Measurements from ENCODE around the gene LRMDA.
"Not testable (repeated sequence)": the region's sequence is repeated elsewhere in the genome, so short reads cannot be mapped to it uniquely, and the experiment has no call there.

The LRMDA gene

DNA sequence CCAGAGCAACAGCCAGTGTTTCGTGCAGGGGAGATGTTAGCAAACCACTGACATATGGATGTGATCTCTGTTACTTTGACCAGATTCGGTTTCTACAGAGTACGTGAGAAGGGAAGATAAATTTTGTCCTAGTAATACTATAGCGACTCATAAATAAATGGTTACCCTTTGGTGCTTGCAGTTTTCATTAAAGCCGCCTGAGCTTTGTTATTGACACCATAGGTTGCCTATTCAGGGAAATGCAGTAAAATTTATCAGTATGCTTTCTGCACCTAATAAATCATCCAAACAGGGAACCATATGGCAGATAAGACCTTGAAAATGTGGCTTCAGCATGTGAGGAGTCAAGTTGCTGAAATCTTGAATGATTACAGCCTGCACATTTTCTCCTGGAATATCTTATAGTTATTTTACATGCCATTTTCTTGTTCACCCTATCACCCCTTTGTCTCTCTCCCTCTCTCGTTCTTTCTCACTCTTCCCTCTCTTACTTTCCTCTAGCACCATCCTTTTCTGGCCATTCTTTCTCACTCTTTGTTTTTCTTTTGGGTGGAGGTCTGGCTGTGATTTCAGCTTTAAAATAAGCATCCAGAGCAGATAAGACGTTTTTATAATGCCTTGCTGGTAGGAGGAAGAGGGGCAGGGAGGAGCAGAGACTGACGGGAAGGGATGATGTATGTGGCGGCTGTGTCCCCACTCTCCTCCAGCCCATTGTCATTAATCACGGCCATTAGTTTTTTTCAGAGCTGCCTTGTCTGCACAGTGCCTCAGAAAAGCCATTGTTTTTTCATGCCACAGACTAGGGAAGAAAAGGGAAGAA is 182.5 kb downstream of the LRMDA start:
- no peak for DNase-seq (ENCODE audit: low read depth)

- no peak for DNase-seq (ENCODE audit: low read depth)
These were observed 184.7 kb downstream of the LRMDA start for GRCh38 chr10:75616076-75616475.

- DNase-seq (ENCODE audit: low read depth) = no peak
These were observed 185.6 kb downstream of the LRMDA start for GRCh38 chr10:75616874-75617478.

DNA sequence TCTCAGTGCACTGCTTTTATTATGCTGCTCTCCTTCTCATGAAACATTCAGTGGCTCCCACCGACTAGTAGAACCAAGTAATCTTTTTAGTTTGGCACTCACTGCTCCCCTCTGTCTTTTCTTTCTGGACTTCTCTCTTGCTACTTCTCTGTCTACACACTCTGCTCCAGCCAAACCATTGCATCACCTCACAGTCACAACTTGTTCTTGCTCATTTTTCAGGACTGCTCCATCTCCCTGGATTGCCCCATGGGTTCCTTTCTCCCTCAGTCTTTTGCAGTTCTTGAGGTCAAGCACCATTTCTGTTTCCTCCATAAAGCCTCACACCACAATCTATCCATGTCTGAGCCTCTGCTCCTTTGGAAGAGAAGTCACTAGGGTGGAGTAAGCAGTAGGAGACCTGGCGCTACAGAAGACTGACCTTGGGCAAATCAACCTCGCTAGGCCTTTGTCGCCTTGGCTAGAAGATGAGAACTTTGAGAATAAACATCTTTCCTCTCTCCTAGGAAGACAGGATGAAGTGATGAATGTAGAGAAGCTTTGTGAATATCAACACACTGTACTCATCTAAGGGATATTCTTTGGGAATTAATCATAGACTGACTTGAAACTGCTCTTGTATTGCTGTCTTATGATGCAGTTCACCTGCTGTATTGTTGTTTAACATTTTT is 186.2 kb downstream of the LRMDA start:
- DNase-seq (ENCODE audit: low read depth) = no peak

- no peak for DNase-seq (ENCODE audit: low read depth)
These were observed 188.2 kb downstream of the LRMDA start for GRCh38 chr10:75619635-75620034.

DNA sequence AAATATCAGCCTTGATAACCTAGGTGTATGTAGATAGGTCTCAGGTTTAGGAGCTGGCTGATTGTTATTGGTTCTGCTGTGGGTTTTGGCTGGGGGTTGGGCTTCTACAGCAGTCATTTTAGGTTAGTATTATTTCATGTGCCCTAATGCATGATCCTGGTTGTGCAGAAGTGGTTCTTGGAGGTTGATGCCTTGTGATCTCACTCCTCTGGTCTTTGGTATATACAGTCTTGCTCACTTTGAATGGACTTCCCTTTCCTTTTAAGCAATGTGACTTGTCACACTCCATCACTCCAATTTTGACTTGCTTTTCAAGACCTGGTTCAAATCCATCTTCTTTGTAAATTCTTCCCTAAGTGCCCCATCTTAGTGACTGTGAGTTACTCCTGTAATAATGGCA is 188.9 kb downstream of the LRMDA start:
- no peak for DNase-seq (ENCODE audit: low read depth)

DNA sequence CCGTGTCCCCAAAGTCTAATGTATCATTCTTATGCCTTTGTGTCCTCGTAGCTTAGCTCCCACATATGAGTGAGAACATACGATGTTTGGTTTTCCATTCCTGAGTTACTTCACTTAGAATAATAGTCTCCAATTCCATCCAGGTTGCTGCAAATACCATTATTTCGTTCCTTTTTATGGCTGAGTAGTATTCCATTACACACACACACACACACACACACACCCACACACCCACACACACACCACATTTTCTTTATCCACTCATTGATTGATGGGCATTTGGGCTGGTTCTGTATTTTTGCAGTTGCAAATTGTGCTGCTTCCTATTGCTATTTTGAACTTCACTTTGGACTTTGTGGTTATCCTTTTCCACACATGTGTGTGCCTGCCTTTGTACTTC is 189.6 kb downstream of the LRMDA start:
- not testable (repeated sequence) for DNase-seq (ENCODE audit: low read depth)

DNA sequence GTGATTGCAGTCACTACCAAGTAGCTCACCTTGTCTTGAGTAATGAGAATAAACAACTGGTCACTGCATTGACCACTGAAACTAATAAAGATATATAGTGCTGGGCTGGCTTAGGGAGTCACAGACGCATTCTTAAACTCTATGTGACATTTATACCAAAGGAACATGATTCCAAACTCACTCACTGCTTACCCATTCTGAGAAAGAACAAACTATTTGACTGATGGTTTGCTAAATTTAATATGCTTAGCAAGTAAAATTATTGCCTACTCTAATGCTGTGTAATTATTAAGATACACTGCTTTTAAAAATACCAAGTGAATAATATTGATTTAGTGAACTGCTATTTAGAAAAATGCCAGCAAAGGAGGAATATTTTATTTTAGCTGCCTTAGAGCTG is 191.1 kb downstream of the LRMDA start:
- no peak for DNase-seq (ENCODE audit: low read depth)

GRCh38 chr10:75623310-75624093 is 192.1 kb downstream of the LRMDA start:
- no peak for DNase-seq (ENCODE audit: low read depth)

DNA sequence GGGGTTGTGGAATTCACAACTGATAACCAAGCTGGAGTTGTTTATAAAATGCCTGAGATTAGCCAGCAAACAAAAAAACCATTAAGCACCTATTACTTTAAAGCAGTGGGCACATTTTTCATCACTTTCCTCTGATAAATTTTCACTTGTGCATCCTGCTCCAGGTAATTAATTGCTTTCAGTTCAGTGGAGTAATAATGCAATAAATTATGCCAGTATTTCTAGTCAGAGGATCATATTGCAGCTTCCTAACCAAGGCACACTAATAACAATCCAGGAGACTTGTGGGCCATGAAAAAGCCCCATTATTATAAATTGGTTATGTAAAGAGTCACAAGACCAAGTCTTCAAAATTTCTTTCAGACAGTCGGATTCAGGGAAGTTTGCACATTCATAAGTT is 193.2 kb downstream of the LRMDA start:
- DNase-seq (ENCODE audit: low read depth) = no peak

GRCh38 chr10:75630746-75631145 is 199.3 kb downstream of the LRMDA start:
- DNase-seq (ENCODE audit: low read depth) = no peak

DNA sequence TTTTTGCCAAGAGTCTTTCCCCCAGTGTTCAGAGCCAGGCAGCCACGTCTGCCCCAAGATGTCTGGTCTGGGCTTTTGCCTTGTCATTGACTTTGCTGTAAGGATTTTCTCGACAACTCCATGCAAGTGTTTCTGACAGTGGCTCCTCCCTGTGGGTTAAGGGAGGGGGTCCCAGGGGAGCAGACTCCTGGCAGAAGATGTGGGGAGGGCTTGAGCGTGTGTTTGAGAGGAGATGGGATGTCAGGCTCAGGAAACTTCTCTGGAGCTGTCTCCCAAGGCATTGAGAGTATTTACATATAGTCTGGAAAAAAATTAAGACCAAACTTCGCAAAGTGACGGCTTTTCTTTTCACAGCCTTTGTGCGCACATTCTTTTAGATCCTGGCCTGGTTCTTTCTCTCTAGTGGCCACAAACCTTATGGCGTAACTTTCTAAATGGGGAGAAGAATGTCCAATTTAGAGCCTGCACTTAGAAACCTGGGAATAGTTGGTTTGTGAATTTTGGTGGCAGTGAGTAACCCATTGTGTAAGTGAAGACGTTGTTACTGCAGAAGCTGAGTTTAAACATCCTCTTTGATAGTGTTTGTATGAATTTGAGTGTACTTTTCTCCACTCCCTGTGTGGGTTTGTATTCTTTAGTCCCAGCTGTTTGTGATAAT is 201.5 kb downstream of the LRMDA start:
- DNase-seq (ENCODE audit: low read depth) = no peak

DNA sequence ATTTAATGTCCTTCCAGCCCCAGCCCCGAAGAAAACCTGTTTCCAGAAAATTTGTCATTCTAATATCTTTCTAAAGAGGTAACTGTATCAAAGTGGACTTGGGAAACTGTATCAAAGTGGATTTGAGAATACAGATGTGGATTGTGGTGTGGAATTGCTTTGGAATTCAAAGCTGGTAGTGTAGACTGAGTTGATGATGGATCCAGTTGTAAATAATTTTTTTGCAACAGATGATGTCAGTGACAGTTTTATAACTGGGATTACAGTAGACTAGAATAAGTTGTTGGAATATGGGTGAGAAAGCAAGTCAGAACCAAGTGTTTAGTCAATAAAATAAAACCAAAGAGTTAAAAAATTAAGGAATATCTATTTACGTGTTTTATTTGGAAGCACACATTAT is 202.1 kb downstream of the LRMDA start:
- no peak for DNase-seq (ENCODE audit: low read depth)

DNA sequence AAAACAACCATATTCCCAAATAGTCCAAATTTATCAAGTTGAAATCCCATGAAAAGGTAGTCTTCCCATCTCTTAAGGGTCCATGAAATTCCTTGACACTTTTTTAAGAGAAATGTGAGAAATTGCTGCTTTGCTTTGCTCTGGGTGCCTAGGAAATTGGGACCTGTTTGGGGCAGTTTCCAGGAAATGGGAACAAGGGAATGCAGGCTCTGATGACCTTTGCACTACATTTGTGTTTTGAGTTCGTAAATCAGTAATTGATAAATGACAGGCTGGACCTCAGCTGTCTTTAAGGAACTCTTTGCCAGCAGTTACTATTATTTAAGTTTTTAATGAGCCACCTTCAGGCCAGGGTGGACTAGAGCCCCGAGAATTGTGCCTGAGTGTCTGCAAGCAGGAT is 203.5 kb downstream of the LRMDA start:
- DNase-seq (ENCODE audit: low read depth) = no peak

DNA sequence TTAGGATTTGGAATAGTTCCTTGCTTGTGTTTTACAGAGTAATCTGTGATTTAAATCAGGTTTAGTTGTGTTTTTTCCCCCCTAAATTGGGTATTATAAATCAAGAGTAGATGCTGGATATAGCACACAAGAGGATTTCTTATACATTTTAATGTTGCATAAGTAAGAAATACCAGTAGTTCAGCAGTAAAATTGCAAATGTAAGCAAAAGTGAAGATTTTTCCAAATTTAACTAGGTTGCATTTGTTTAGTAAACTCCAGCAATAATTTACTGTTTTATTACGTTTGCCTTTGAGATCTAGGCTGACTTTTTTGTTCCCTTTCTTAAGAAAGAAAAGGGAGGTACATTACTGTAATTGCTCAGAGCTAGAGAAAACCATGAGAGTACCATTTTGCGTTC is 207.3 kb downstream of the LRMDA start:
- DNase-seq (ENCODE audit: low read depth) = no peak

GRCh38 chr10:75639736-75640135 is 208.3 kb downstream of the LRMDA start:
- DNase-seq (ENCODE audit: low read depth) = no peak

GRCh38 chr10:75640381-75640780 is 209.0 kb downstream of the LRMDA start:
- DNase-seq (ENCODE audit: low read depth) = no peak

DNA sequence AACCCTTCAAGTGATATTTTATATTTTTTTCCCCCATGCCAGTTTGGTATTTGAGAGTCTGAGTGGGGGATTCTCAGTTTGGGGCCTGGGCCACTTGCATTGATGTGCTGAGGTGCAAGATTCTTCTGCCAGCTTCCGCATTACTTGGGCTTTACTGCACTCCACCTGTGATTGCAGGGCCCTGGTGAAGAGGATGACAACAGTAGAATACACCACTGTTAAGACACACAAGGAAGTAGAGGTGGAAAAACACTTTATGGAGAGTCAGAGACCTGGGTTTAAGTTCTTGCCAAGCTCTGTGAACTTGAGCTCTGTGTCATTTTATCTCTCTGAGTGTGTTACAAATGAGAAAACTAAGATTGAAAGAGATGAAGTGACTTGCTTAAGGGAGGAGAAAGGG is 209.4 kb downstream of the LRMDA start:
- no peak for DNase-seq (ENCODE audit: low read depth)

DNA sequence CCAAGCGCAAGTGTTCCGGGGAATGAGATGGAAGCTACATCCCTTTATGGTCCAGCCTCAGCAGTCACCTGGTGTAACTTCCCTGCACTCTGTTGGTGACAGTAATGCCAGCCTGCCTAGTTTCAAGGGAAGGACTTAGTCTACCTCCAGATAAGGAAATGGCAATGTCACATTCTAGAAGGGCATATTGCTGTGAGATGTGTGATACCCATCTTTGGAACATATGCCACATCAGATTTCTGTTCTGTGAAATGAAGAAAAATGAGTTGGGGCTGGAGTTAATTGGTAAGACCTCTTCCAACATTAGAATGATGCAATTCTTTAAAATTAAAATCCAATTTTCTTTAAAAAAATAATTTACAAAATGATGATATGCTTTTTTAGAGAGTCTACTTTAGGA is 212.0 kb downstream of the LRMDA start:
- no peak for DNase-seq (ENCODE audit: low read depth)

DNA sequence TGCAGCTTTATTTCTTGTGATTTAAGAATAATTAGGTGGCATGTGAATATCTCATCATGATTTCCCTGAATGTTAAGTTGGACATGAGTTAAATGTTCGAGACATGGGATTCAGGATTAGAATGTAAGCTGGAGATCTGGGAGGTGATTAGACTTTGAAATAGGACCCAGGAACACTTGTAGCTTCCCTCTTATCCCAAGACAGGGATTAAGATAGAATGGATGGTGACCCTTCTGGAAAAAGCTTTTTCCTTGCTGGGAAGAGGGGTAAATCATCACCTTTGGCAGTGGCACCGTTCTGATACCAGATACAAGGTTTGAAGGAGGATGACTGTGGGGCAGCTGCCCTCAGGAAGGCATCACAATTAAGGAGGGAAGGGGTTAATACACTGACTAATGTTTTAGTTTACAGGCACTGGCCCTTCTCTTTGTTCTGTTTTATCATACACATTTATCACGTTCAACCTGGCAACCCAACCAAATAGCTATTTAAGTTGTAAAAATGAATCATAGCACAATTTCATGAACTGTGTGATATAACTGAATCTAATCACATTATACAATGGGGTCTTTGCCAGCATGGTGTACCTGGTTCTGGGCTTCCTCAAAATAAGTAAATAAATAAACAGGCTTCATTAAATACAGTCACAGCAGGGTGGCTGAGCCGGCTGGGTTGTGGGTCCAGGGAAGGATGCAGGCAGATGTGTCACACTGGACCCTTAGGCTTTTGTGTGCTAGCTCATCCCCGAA is 212.7 kb downstream of the LRMDA start:
- DNase-seq (ENCODE audit: low read depth) = no peak

- no peak for DNase-seq (ENCODE audit: low read depth)
These were observed 214.3 kb downstream of the LRMDA start for GRCh38 chr10:75645704-75646103.
